Neural progenitor cell (in vitro differentiated cells): ENCODE measurements around the gene SLF2. TPM values are rescaled to one million over a fixed set of nuclear protein-coding genes. Genes with fewer than 3 reads are reported as not detected.

Experiments
- DNase-seq: peaks from one replicate; pipeline ENCODE4 v3.0.0-alpha.2; 2016; ENCODE audit warnings: low spot score
- H2AFZ ChIP-seq: fragments of 200-600 bp; sonication (generic); replicated peaks from 2 replicates; pipeline ENCODE4 v1.6.1; 2016; ENCODE audit warnings: antibody characterized with exemption
- H3F3A ChIP-seq: fragments of 200-600 bp; sonication (generic); 2 replicates; pipeline ENCODE4 v1.6.1; 2016; ENCODE audit warnings: antibody characterized with exemption, low read depth
- H3K27ac ChIP-seq: fragments of 200-600 bp; sonication (generic); 2 replicates; pipeline ENCODE4 v1.5.1; 2016; ENCODE audit warnings: mild to moderate bottlenecking
- H3K27me3 ChIP-seq: fragments of 200-600 bp; sonication (generic); 2 replicates; pipeline ENCODE4 v1.6.1; 2016; ENCODE audit warnings: mild to moderate bottlenecking, moderate library complexity
- H3K36me3 ChIP-seq: fragments of 200-600 bp; sonication (generic); 2 replicates; pipeline ENCODE4 v1.5.1; 2016
- H3K4me1 ChIP-seq: fragments of 200-600 bp; sonication (generic); 2 replicates; pipeline ENCODE4 v1.6.1; 2016; ENCODE audit warnings: mixed run types
- H3K4me2 ChIP-seq: fragments of 200-600 bp; sonication (generic); 2 replicates; pipeline ENCODE4 v1.6.1; 2016
- H3K4me3 ChIP-seq: fragments of 200-600 bp; sonication (generic); 2 replicates; pipeline ENCODE4 v1.5.1; 2016
- H3K79me2 ChIP-seq: fragments of 200-600 bp; sonication (generic); 2 replicates; pipeline ENCODE4 v1.6.1; 2016; ENCODE audit warnings: low read depth
- H3K9ac ChIP-seq: fragments of 200-600 bp; sonication (generic); 2 replicates; pipeline ENCODE4 v1.6.1; 2016
- H3K9me3 ChIP-seq: fragments of 200-600 bp; sonication (generic); 2 replicates; pipeline ENCODE4 v1.5.1; 2016; ENCODE audit warnings: low read depth
- H4K20me1 ChIP-seq: fragments of 200-600 bp; sonication (generic); 2 replicates; pipeline ENCODE4 v1.6.1; 2016; ENCODE audit warnings: low read depth
- H3K27ac Mint-ChIP-seq: 3 replicates; pipeline ENCODE4 v1.8.0; 2021; ENCODE audit warnings: mixed read lengths
- H3K27me3 Mint-ChIP-seq: 2 replicates; pipeline ENCODE4 v1.8.0; 2022; ENCODE audit warnings: low read depth, mild to moderate bottlenecking, inconsistent platforms, moderate library complexity, mixed read lengths; ENCODE audit not compliant: insufficient read depth
- H3K36me3 Mint-ChIP-seq: 3 replicates; pipeline ENCODE4 v1.8.0; 2021; ENCODE audit warnings: mixed read lengths
- H3K4me1 Mint-ChIP-seq: 3 replicates; pipeline ENCODE4 v1.8.0; 2021; ENCODE audit warnings: mixed read lengths
- H3K4me3 Mint-ChIP-seq: 3 replicates; pipeline ENCODE4 v1.8.0; 2021; ENCODE audit warnings: mild to moderate bottlenecking, moderate library complexity, mixed read lengths
- H3K9me3 Mint-ChIP-seq: 3 replicates; pipeline ENCODE4 v1.8.0; 2020; ENCODE audit warnings: mixed read lengths
- CTCF ChIP-seq: fragments of 200-600 bp; sonication (generic); IDR thresholded peaks from 2 replicates; pipeline ENCODE4 v1.5.1; 2017; ENCODE audit warnings: antibody characterized with exemption, mild to moderate bottlenecking
- EZH2 ChIP-seq: fragments of 200-600 bp; sonication (generic); IDR thresholded peaks from 2 replicates; pipeline ENCODE4 v1.6.1; 2017; ENCODE audit warnings: antibody characterized with exemption, mild to moderate bottlenecking, moderate library complexity
- EZH2phosphoT487 ChIP-seq: fragments of 200-600 bp; sonication (generic); IDR thresholded peaks from 2 replicates; pipeline ENCODE4 v1.6.1; 2017; ENCODE audit warnings: antibody characterized with exemption
- total RNA-seq: library from RNA; depleted of rRNA; stranded (reverse); fragments of >200 nt; gene quantifications from 2 replicates; pipeline ENCODE4 v1.2.3, GENCODE V29; 2015; ENCODE audit warnings: low replicate concordance

SLF2 gene
- total RNA-seq, 1 donor from 2014 or later: 19.5 TPM

- DNase-seq: no peak
- Histone ChIP-seq H3K9ac (no peak overlapping the region), H3K9me3 (no peaks in the 10 kb centered on the region), H3K79me2 (peaks cover 40% of the 10 kb centered on the region), H3K36me3 (no peaks in the 10 kb centered on the region), H3K4me3 (no peak overlapping the region), H3K27me3 (no peaks in the 10 kb centered on the region), H3K4me2 (no peak overlapping the region), H4K20me1 (peaks cover 29% of the 10 kb centered on the region), H3K4me1 (peaks cover 15% of the 10 kb centered on the region), H2AFZ (no peak overlapping the region), H3F3A (peaks cover 18% of the 10 kb centered on the region), H3K27ac (no peak overlapping the region)
- H3K36me3 Mint-ChIP-seq: peaks cover 10% of the 10 kb centered on the region
- no peak overlapping the region for H3K4me3 Mint-ChIP-seq
- peaks cover 11% of the 10 kb centered on the region for H3K27me3 Mint-ChIP-seq
- H3K4me1 Mint-ChIP-seq: peaks cover 12% of the 10 kb centered on the region
- no peaks in the 10 kb centered on the region for H3K9me3 Mint-ChIP-seq
- H3K27ac Mint-ChIP-seq: no peak overlapping the region
- TF ChIP-seq CTCF (no peak), EZH2 (no peak), EZH2phosphoT487 (no peak)
Observed at GRCh38 chr10:101003639-101004206, 91.0 kb downstream of the SLF2 start.

- DNase-seq: no peak
- peaks cover 15% of the 10 kb centered on the region for H3F3A ChIP-seq
- Mint-ChIP-seq H3K36me3 (peaks cover 10% of the 10 kb centered on the region), H3K4me3 (no peak overlapping the region), H3K4me1 (peaks cover 14% of the 10 kb centered on the region), H3K27me3 (peaks cover 8% of the 10 kb centered on the region), H3K9me3 (no peaks in the 10 kb centered on the region), H3K27ac (no peak overlapping the region)
- H3K36me3 ChIP-seq: no peaks in the 10 kb centered on the region
- no peak overlapping the region for H2AFZ ChIP-seq
- H3K27ac ChIP-seq: no peak overlapping the region
- H3K4me3 ChIP-seq: no peak overlapping the region
- no peaks in the 10 kb centered on the region for H3K9me3 ChIP-seq
- H3K79me2 ChIP-seq: peaks cover 31% of the 10 kb centered on the region
- peaks cover 29% of the 10 kb centered on the region for H4K20me1 ChIP-seq
- peaks cover 19% of the 10 kb centered on the region for H3K4me1 ChIP-seq
- TF ChIP-seq CTCF: no peak
- TF ChIP-seq EZH2: no peak
- TF ChIP-seq EZH2phosphoT487: no peak
- H3K27me3 ChIP-seq: no peaks in the 10 kb centered on the region
- H3K9ac ChIP-seq: no peak overlapping the region
- H3K4me2 ChIP-seq: no peak overlapping the region
Observed at GRCh38 chr10:101005361-101005760, 92.6 kb downstream of the SLF2 start.

GRCh38 chr10:101005869-101006567 lies 93.3 kb downstream of the SLF2 start:
- Histone ChIP-seq H3K4me3 (no peak overlapping the region), H3K9ac (no peak overlapping the region), H3F3A (peaks cover 15% of the 10 kb centered on the region), H4K20me1 (peaks cover 29% of the 10 kb centered on the region), H3K4me1 (peaks cover 18% of the 10 kb centered on the region), H3K27ac (peak overlapping the region; percentile 29), H3K27me3 (no peaks in the 10 kb centered on the region), H3K9me3 (no peaks in the 10 kb centered on the region), H2AFZ (no peak overlapping the region), H3K36me3 (no peaks in the 10 kb centered on the region), H3K4me2 (no peak overlapping the region), H3K79me2 (peaks cover 25% of the 10 kb centered on the region)
- Mint-ChIP-seq H3K36me3 (peaks cover 10% of the 10 kb centered on the region), H3K27ac (no peak overlapping the region), H3K4me1 (peaks cover 10% of the 10 kb centered on the region), H3K27me3 (peaks cover 6% of the 10 kb centered on the region), H3K9me3 (no peaks in the 10 kb centered on the region), H3K4me3 (no peak overlapping the region)
- DNase-seq: no peak
- TF ChIP-seq EZH2phosphoT487 (no peak), CTCF (no peak), EZH2 (no peak)
